Neural cell (in vitro differentiated cells): Measurements from ENCODE around the gene MUCL1. TPM values are rescaled to one million over a fixed set of nuclear protein-coding genes. Genes with fewer than 3 reads are reported as not detected.

Experiments used
- H2AFZ ChIP-seq: fragments of 200-600, 300-800 bp; sonication (generic), shearing (Covaris generic); 2 replicates; pipeline ENCODE4 v1.6.0; 2014; ENCODE audit warnings: low read depth, mild to moderate bottlenecking, antibody characterized with exemption, low read length, moderate library complexity
- H3F3A ChIP-seq: fragments of 200-600 bp; shearing (Covaris generic); 2 replicates; pipeline ENCODE4 v1.6.1; 2016; ENCODE audit warnings: mild to moderate bottlenecking, moderate library complexity, mixed read lengths, antibody characterized with exemption, low read length; ENCODE audit not compliant: insufficient read depth, poor library complexity, severe bottlenecking
- H3K27ac ChIP-seq: fragments of 200-600, 300-800 bp; sonication (generic), shearing (Covaris generic); 2 replicates; pipeline ENCODE4 v1.5.1; 2014; ENCODE audit warnings: mild to moderate bottlenecking, low read length, moderate library complexity
- H3K27me3 ChIP-seq: fragments of 300-800, 200-600 bp; sonication (generic), shearing (Covaris generic); 2 replicates; pipeline ENCODE4 v1.6.0; 2014; ENCODE audit warnings: mild to moderate bottlenecking, low read depth, low read length, moderate library complexity; ENCODE audit not compliant: insufficient read depth
- H3K36me3 ChIP-seq: fragments of 300-800, 200-600 bp; sonication (generic), shearing (Covaris generic); 2 replicates; pipeline ENCODE4 v1.5.1; 2014; ENCODE audit warnings: mild to moderate bottlenecking, antibody characterized with exemption, low read length, moderate library complexity; ENCODE audit not compliant: insufficient read depth
- H3K4me2 ChIP-seq: fragments of 300-800, 200-600 bp; sonication (generic), shearing (Covaris generic); 2 replicates; pipeline ENCODE4 v1.6.0; 2014; ENCODE audit warnings: mild to moderate bottlenecking, low read length
- H3K4me3 ChIP-seq: fragments of 300-800, 200-600 bp; sonication (generic), shearing (Covaris generic); 2 replicates; pipeline ENCODE4 v1.5.1; 2014; ENCODE audit warnings: mild to moderate bottlenecking, low read length, moderate library complexity
- H3K79me2 ChIP-seq: fragments of 200-600 bp; shearing (Covaris generic); replicated peaks from 2 replicates; pipeline ENCODE4 v1.6.0; 2014; ENCODE audit warnings: mild to moderate bottlenecking, low read length, moderate library complexity; ENCODE audit not compliant: insufficient read depth
- H3K9ac ChIP-seq: fragments of 300-800, 200-600 bp; sonication (generic), shearing (Covaris generic); 2 replicates; pipeline ENCODE4 v1.6.1; 2016; ENCODE audit warnings: mild to moderate bottlenecking, low read length, mixed read lengths
- H3K9me2 ChIP-seq: fragments of 200-600 bp; shearing (Covaris generic); 2 replicates; pipeline ENCODE4 v1.6.1; 2016; ENCODE audit warnings: mild to moderate bottlenecking, low read length, mixed read lengths; ENCODE audit not compliant: insufficient read depth
- H3K9me3 ChIP-seq: fragments of 200-600, 300-800 bp; sonication (generic), shearing (Covaris generic); 2 replicates; pipeline ENCODE4 v1.6.1; 2016; ENCODE audit warnings: mild to moderate bottlenecking, mixed run types, low read length, moderate library complexity, mixed read lengths
- H4K20me1 ChIP-seq: fragments of 200-600 bp; shearing (Covaris generic); 2 replicates; pipeline ENCODE4 v1.6.1; 2016; ENCODE audit warnings: mild to moderate bottlenecking, mixed run types; ENCODE audit not compliant: insufficient read depth
- CTCF ChIP-seq: fragments of 450-650 bp; IDR thresholded peaks from 2 replicates; pipeline ENCODE4 v1.5.1; 2014; ENCODE audit warnings: antibody characterized with exemption, mild to moderate bottlenecking, moderate library complexity; ENCODE audit not compliant: poor library complexity, severe bottlenecking
- EP300 ChIP-seq: fragments of 450-650 bp; conservative IDR thresholded peaks from 2 replicates; pipeline ENCODE4 v1.6.1; 2014; ENCODE audit warnings: antibody characterized with exemption, mild to moderate bottlenecking, moderate library complexity; ENCODE audit not compliant: poor library complexity, severe bottlenecking
- EZH2 ChIP-seq: fragments of 200-600, 300-800 bp; shearing (Covaris generic), sonication (generic); IDR thresholded peaks from 2 replicates; pipeline ENCODE4 v1.6.1; 2014; ENCODE audit warnings: antibody characterized with exemption, low read length, borderline replicate concordance, mild to moderate bottlenecking; ENCODE audit not compliant: insufficient read depth, poor library complexity, severe bottlenecking
- MXI1 ChIP-seq: fragments of 450-650 bp; conservative IDR thresholded peaks from 2 replicates; pipeline ENCODE4 v1.6.1; 2014; ENCODE audit warnings: antibody characterized with exemption, mild to moderate bottlenecking; ENCODE audit not compliant: poor library complexity, severe bottlenecking
- POLR2AphosphoS5 ChIP-seq: IDR thresholded peaks from 2 replicates; pipeline ENCODE4 v1.6.1; 2012
- RAD21 ChIP-seq: fragments of 450-650 bp; conservative IDR thresholded peaks from 2 replicates; pipeline ENCODE4 v1.6.1; 2014; ENCODE audit warnings: antibody characterized with exemption, mild to moderate bottlenecking, moderate library complexity
- SMC3 ChIP-seq: fragments of 450-650 bp; conservative IDR thresholded peaks from 2 replicates; pipeline ENCODE4 v1.6.1; 2014; ENCODE audit warnings: antibody characterized with exemption, mild to moderate bottlenecking, moderate library complexity; ENCODE audit not compliant: poor library complexity
- TAF1 ChIP-seq: IDR thresholded peaks from 2 replicates; pipeline ENCODE4 v1.6.1; 2012; ENCODE audit warnings: low read depth
- polyA plus RNA-seq: library from polyadenylated mRNA; depleted of rRNA; stranded (reverse); fragments of >200 nt; gene quantifications from 2 replicates; pipeline ENCODE4 v1.2.3, GENCODE V29; 2014
- TF ChIP-seq, protein P1 (sequence below): IDR thresholded peaks from 2 replicates; pipeline ENCODE4 v1.6.1; 2012; ENCODE audit warnings: borderline replicate concordance

Gene MUCL1
- polyA plus RNA-seq, 1 donor from 2014 or later = not detected

DNA sequence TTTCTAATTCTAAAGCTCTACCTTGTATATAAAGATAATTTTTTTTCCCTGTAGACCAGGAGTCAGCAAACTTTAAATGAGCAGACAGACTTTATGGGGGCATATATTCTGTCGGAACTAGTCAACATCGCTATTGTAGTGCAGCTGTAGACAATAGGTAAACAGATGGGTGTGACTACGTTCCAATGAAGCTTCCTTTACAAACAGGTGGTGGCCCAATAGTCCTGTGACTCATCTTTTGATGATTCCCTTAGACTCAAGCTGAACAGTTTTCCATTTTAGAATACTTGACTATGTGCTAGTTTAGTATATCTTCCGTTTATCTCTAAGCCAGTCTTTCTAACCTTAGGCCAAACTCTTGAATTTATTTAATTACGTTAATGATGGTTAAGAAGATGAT is 16.3 kb downstream of the MUCL1 start:
- H3K9me2 ChIP-seq = no peaks in the 10 kb centered on the region
- no peak overlapping the region for H2AFZ ChIP-seq
- no peaks in the 10 kb centered on the region for H3F3A ChIP-seq
- no peak overlapping the region for H3K9ac ChIP-seq
- H3K79me2 ChIP-seq = no peaks in the 10 kb centered on the region
- H4K20me1 ChIP-seq = no peaks in the 10 kb centered on the region
- H3K4me3 ChIP-seq = no peak overlapping the region
- H3K27me3 ChIP-seq = no peaks in the 10 kb centered on the region
- TF ChIP-seq RAD21 = no peak
- TF ChIP-seq TAF1 = no peak
- TF ChIP-seq EZH2 = no peak
- no peak for TF ChIP-seq EP300
- TF ChIP-seq, protein P1, sequence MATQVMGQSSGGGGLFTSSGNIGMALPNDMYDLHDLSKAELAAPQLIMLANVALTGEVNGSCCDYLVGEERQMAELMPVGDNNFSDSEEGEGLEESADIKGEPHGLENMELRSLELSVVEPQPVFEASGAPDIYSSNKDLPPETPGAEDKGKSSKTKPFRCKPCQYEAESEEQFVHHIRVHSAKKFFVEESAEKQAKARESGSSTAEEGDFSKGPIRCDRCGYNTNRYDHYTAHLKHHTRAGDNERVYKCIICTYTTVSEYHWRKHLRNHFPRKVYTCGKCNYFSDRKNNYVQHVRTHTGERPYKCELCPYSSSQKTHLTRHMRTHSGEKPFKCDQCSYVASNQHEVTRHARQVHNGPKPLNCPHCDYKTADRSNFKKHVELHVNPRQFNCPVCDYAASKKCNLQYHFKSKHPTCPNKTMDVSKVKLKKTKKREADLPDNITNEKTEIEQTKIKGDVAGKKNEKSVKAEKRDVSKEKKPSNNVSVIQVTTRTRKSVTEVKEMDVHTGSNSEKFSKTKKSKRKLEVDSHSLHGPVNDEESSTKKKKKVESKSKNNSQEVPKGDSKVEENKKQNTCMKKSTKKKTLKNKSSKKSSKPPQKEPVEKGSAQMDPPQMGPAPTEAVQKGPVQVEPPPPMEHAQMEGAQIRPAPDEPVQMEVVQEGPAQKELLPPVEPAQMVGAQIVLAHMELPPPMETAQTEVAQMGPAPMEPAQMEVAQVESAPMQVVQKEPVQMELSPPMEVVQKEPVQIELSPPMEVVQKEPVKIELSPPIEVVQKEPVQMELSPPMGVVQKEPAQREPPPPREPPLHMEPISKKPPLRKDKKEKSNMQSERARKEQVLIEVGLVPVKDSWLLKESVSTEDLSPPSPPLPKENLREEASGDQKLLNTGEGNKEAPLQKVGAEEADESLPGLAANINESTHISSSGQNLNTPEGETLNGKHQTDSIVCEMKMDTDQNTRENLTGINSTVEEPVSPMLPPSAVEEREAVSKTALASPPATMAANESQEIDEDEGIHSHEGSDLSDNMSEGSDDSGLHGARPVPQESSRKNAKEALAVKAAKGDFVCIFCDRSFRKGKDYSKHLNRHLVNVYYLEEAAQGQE = no peak
- TF ChIP-seq MXI1 = no peak
- TF ChIP-seq POLR2AphosphoS5 = no peak
- no peak for TF ChIP-seq CTCF
- TF ChIP-seq SMC3 = no peak
- no peak overlapping the region for H3K4me2 ChIP-seq
- no peak overlapping the region for H3K27ac ChIP-seq
- no peaks in the 10 kb centered on the region for H3K9me3 ChIP-seq
- no peaks in the 10 kb centered on the region for H3K36me3 ChIP-seq

DNA sequence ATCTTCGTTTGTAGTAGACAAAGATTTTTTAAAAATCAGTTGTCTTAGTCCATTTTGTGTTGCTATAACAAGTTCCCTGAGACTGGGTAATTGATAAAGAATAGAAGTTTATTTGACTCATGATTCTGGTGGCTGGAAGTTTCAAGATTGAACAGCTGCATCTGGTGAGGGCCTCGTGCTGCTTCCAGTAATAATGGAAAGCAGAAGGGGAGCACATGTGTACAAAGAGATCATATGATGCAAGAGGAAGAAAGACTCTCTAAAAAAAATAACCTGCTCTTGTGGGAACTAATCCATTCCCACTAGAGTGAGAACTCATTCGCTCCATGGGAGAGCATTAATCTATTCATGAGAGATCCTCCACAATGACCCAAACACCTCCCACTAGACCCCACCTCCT is 24.8 kb downstream of the MUCL1 start:
- TF ChIP-seq TAF1 (no peak), RAD21 (no peak), EP300 (no peak), EZH2 (no peak), SMC3 (no peak), POLR2AphosphoS5 (no peak), CTCF (no peak), MXI1 (no peak)
- TF ChIP-seq, protein P1 = no peak

More for the DNA sequence above, 24.8 kb downstream of the MUCL1 start:
- no peak overlapping the region for H3K4me3 ChIP-seq
- H3K9me2 ChIP-seq = no peaks in the 10 kb centered on the region
- no peaks in the 10 kb centered on the region for H3K27me3 ChIP-seq
- H3K27ac ChIP-seq = no peak overlapping the region
- H3K36me3 ChIP-seq = no peaks in the 10 kb centered on the region
- no peaks in the 10 kb centered on the region for H3K9me3 ChIP-seq
- no peaks in the 10 kb centered on the region for H4K20me1 ChIP-seq
- H3K9ac ChIP-seq = no peak overlapping the region
- no peak overlapping the region for H2AFZ ChIP-seq
- H3K79me2 ChIP-seq = no peaks in the 10 kb centered on the region
- H3F3A ChIP-seq = no peaks in the 10 kb centered on the region
- no peak overlapping the region for H3K4me2 ChIP-seq
